Large intestine (tissue), 3 donors: Measurements from ENCODE around the gene COL11A1. TPM values are rescaled to one million over a fixed set of nuclear protein-coding genes. Genes with fewer than 3 reads are reported as not detected.
"Not testable (repeated sequence)": the region's sequence is repeated elsewhere in the genome, so short reads cannot be mapped to it uniquely, and the experiment has no call there.

ENCODE experiments used
- DNase-seq, 2 donors: peaks; one replicate each; pipeline versions ENCODE4 v3.0.0 to v3.0.0-alpha.2; 2013
- H3K27ac ChIP-seq: one replicate; pipeline ENCODE4 v1.5.1; 2013; ENCODE audit warnings: low read length
- H3K27me3 ChIP-seq: 2 replicates; pipeline ENCODE4 v1.6.1; 2013; ENCODE audit warnings: low read length; ENCODE audit not compliant: control insufficient read depth, insufficient read depth
- H3K36me3 ChIP-seq: 2 replicates; pipeline ENCODE4 v1.6.1; 2013; ENCODE audit warnings: low read length; ENCODE audit not compliant: control insufficient read depth, insufficient read depth
- H3K4me1 ChIP-seq: one replicate; pipeline ENCODE4 v1.6.1; 2013; ENCODE audit warnings: low read length; ENCODE audit not compliant: control insufficient read depth, insufficient read depth
- H3K4me3 ChIP-seq: one replicate; pipeline ENCODE4 v1.5.1; 2013; ENCODE audit warnings: low read length
- H3K9me3 ChIP-seq: one replicate; pipeline ENCODE4 v1.6.1; 2013; ENCODE audit warnings: mild to moderate bottlenecking, low read depth, low read length, moderate library complexity; ENCODE audit not compliant: control insufficient read depth
- WGBS: methylation state at CpG from one replicate; pipeline ENCODE4 v1.1.5; 2013; ENCODE audit warnings: low lambda C conversion rate; ENCODE audit not compliant: insufficient coverage; 5-methylcytosine and 5-hydroxymethylcytosine counted together
- polyA plus RNA-seq: library from polyadenylated mRNA; unstranded; fragments of 120-200 nt; gene quantifications from one replicate; pipeline ENCODE4 v1.2.1, GENCODE V29; 2013

The COL11A1 gene
- polyA plus RNA-seq, 1 donor = 4.1 TPM

DNA sequence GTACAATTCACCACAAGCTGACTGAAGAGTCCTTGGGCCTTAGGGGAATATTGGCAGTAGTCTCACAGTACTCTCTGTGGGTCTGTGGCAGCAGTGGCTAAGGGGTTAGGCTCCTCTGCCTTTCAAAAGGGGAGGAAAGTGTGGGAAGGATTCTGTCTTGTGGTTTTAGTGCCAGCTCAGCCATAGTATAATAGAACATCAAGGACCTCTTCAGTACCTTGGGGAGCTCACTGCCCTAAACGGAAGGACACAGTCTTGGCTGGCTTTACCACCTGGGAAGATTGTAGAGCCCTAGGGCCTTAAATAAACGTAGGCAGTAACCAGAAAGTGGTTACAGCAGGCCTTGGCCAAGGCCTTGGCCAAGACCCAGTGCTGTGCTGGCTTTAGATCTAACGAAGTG lies 265.7 kb downstream of the COL11A1 start:
- H3K4me3 ChIP-seq = no peak overlapping the region
- DNase-seq = no peak
- H3K36me3 ChIP-seq = no peaks in the 10 kb centered on the region
- no peaks in the 10 kb centered on the region for H3K4me1 ChIP-seq
- no CpG with 5 or more reads among the region's 3 CpGs for WGBS
- no peaks in the 10 kb centered on the region for H3K9me3 ChIP-seq
- H3K27me3 ChIP-seq = no peaks in the 10 kb centered on the region
- H3K27ac ChIP-seq = no peak overlapping the region

DNA sequence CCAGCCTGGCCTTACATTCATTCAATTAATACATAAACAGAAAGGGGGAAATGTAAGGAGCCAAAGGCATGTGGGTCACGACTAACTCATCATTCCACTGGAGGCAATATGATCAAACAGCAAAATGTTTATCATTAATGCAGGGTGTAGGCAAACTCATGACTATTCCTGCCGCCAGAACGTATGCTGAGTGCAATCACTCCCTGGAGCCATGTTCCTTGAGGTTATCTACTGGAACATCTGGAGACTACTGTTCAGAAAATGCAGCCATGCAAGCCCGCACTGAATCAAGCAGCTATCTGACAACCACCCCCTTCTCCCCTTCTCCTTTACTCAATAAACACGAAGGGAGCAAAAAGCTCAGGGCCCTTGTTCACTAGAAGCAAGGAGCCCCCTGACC lies 267.6 kb downstream of the COL11A1 start:
- Histone ChIP-seq H3K4me3 (no peak overlapping the region), H3K27ac (no peak overlapping the region), H3K36me3 (no peaks in the 10 kb centered on the region), H3K9me3 (no peaks in the 10 kb centered on the region), H3K27me3 (no peaks in the 10 kb centered on the region), H3K4me1 (no peaks in the 10 kb centered on the region)
- no CpG with 5 or more reads among the region's 5 CpGs for WGBS
- no peak for DNase-seq

DNA sequence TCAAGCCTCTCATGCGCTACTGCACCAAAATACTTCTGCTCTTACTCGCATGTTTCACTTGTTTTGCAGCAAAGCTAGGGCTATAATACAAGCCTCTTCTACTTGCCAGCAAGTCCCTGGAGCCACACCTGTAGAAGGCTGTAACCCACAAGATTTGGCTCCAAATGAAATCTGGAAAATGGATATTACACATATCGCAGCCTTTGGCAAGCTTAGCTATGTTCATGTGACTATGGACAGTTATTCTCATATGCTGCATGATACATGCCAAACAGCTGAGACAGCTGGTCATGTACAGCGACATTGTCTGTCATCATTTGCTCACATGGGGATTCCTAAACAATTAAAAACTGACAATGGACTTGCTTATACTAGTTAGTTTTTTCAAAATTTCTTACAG lies 270.3 kb downstream of the COL11A1 start:
- H3K27ac ChIP-seq = peak overlapping the region; percentile 72
- DNase-seq = peak in 1 of 2 donors; percentile 29
- WGBS = no CpG with 5 or more reads among the region's 4 CpGs
- no peaks in the 10 kb centered on the region for H3K36me3 ChIP-seq
- H3K9me3 ChIP-seq = no peaks in the 10 kb centered on the region
- H3K27me3 ChIP-seq = no peaks in the 10 kb centered on the region
- H3K4me1 ChIP-seq = no peaks in the 10 kb centered on the region
- no peak overlapping the region for H3K4me3 ChIP-seq

DNA sequence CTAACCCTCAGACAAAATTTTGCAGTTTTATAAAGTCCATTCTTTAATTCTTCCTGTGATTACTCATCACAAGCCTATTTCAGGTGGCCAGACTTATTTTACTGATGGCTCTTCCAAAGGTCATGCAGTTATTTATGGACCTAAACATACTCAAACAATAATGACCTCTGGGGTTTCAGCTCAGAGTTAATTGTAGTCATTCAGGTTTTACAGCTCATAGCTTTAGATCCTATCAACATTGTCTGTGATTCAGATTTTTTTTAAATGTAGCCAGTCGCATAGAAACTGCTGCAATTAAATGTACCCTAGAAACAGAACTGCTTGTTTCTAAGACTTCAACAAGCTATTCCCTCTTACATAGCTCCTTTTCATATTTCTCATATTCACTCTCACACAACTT lies 270.8 kb downstream of the COL11A1 start:
- no peaks in the 10 kb centered on the region for H3K9me3 ChIP-seq
- peak overlapping the region; percentile 72 for H3K27ac ChIP-seq
- H3K4me3 ChIP-seq = no peak overlapping the region
- 0% methylated on average over 1 of the region's 1 CpG for WGBS
- H3K4me1 ChIP-seq = no peaks in the 10 kb centered on the region
- DNase-seq = peak in 1 of 2 donors; percentile 33
- H3K36me3 ChIP-seq = no peaks in the 10 kb centered on the region
- H3K27me3 ChIP-seq = no peaks in the 10 kb centered on the region

DNA sequence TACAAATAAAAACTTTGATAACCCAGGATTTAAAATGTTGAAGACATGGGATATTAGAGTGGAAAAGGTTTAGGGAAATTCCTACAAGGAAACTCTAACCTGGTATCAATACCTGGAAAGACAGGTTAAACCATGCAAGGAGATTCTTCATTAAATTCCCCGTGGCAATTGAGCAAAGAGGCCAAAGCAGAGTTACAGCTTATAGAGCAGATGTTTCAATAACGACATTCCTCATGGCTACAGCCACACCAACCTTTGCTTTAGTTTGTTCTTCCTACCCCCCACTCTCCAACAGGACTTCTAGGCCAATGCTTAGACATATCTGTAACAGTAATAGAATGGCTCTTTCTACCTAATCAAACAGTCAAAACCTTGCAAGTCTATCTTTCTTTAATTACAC lies 271.3 kb downstream of the COL11A1 start:
- DNase-seq = peak in 1 of 2 donors; percentile 7
- H3K27ac ChIP-seq = peak overlapping the region; percentile 33
- H3K36me3 ChIP-seq = no peaks in the 10 kb centered on the region
- WGBS = no CpG with 5 or more reads among the region's 2 CpGs
- no peaks in the 10 kb centered on the region for H3K9me3 ChIP-seq
- no peaks in the 10 kb centered on the region for H3K4me1 ChIP-seq
- no peak overlapping the region for H3K4me3 ChIP-seq
- no peaks in the 10 kb centered on the region for H3K27me3 ChIP-seq

DNA sequence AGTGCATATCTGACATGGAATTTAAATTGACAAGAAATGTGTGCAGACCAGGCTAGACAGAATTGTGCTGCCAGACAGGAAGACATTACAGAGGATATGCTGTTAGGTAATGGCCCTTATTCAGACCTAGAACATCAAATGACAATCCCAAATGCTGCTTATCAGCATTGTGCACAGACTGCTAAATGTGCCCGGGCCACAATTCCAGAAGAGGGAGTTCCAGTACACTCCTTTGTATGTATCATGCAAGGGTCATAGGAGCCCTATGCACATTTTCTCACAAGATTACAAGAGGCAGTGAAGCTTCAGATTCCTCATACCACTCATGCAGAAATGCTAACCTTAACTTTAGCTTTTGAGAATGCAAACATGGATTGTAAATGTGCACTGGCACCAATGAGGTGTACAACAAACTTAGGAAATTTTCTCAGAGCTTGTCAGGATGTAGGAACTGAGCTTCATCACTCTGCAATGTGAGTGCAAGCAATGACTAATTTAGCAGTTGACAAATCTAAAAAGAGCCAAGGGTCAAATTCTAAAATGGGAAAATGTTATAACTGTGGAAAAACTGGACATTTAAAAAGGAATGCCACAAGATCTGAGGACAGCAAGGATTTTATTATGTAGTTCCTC lies 273.5 kb downstream of the COL11A1 start:
- Histone ChIP-seq H3K4me3 (no peak overlapping the region), H3K9me3 (no peaks in the 10 kb centered on the region), H3K27me3 (no peaks in the 10 kb centered on the region), H3K27ac (no peak overlapping the region), H3K4me1 (no peaks in the 10 kb centered on the region), H3K36me3 (no peaks in the 10 kb centered on the region)
- WGBS = no CpG with 5 or more reads among the region's 1 CpG
- no peak for DNase-seq

DNA sequence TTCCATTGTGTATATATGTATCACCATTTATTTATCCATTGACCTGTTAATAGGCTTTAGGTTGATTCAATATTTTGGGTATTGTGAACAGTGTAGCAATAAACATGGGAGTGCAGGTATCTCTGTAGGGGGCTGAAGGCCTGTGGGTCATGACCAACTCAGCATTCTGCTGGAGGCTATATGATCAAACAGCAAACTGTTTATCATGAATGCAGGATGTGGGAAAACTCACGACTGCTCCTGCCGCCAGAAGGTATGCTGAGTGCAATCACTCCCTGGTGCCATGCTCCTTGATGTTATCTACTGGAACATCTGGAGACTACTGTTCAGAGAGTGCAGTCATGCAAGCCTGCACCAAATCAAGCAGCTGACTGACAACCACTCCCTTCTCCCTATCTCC lies 275.2 kb downstream of the COL11A1 start:
- H3K36me3 ChIP-seq = no peaks in the 10 kb centered on the region
- H3K9me3 ChIP-seq = no peaks in the 10 kb centered on the region
- DNase-seq = no peak
- WGBS = no CpG with 5 or more reads among the region's 2 CpGs
- no peaks in the 10 kb centered on the region for H3K4me1 ChIP-seq
- no peaks in the 10 kb centered on the region for H3K27me3 ChIP-seq
- no peak overlapping the region for H3K27ac ChIP-seq
- H3K4me3 ChIP-seq = no peak overlapping the region

DNA sequence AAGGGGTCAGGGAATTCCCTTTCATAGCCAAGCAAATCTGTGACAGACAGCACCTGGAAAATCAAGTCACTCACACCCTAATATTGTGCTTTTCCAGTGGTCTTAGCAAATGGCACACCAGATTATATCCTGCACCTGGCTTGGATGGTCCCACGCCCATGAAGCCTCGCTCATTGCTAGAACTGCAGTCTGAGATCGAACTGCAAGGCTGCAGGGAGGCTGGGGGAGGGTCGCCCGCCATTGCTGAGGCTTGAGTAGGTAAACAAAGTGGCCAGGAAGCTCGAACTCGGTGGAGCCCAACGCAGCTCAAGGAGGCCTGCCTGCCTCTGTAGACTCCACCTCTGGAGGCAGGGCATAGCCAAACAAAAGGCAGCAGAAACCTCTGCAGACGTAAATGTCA lies 281.6 kb downstream of the COL11A1 start:
- H3K36me3 ChIP-seq, DNase-seq, H3K9me3 ChIP-seq, H3K27me3 ChIP-seq, H3K4me1 ChIP-seq, H3K27ac ChIP-seq, H3K4me3 ChIP-seq: not testable (repeated sequence)
- no CpG with 5 or more reads among the region's 9 CpGs for WGBS
